ENCODE results near the gene KLHDC4. TPM values are rescaled to one million over a fixed set of nuclear protein-coding genes. Genes with fewer than 3 reads are reported as not detected.

Gene KLHDC4
- total and polyA plus RNA-seq, 9 of the 15 experiments (the other 6 are each of a cell fraction or from before 2014, with no cell fraction given), result 1.3 to 68.1 (median 32.8) TPM

DNA sequence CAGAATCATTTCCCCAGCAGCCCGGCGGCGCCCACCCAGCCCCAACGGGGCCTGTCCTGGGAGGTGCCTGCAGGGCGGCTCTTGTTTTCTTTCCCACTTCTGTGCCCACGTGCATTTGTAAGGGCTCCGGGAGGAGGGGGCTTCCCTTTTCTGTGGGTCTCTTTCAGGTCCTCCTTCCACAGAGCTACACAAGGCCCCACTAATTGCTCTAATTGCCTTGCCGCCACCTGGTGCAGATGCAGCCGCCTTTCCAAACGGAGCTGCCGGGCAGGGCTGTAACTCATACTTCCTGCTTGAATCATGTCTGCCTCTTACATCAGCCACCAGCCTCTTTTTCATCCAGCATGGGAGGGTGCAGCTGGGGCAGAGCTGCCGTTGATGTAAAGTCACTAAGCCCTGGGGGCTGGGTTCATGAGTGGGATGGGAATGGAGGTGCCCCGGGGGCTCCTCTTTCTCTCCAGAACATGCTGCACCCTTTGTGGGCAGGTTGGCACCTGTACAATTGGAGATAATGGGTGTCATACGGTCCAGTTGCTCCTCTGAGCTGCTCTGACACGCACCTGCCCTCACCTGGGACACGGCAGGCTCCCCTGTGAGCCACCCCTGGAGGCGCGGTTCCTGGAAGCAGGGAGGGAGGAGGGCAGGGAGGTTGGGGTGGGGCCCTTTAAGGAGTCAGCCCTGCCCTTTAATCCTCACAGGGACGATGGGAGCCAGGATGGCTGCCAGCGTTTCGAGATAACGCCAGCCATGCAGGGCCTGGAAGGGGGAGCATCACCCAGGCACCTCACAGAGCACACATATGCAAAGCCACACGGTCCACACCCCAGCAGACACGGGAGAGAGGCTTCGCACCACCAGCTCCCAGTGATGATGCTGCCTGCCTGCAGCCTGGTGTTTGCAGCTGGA, 41.1 kb upstream of the KLHDC4 start (continued):
- TF ChIP-seq, protein P1, sequence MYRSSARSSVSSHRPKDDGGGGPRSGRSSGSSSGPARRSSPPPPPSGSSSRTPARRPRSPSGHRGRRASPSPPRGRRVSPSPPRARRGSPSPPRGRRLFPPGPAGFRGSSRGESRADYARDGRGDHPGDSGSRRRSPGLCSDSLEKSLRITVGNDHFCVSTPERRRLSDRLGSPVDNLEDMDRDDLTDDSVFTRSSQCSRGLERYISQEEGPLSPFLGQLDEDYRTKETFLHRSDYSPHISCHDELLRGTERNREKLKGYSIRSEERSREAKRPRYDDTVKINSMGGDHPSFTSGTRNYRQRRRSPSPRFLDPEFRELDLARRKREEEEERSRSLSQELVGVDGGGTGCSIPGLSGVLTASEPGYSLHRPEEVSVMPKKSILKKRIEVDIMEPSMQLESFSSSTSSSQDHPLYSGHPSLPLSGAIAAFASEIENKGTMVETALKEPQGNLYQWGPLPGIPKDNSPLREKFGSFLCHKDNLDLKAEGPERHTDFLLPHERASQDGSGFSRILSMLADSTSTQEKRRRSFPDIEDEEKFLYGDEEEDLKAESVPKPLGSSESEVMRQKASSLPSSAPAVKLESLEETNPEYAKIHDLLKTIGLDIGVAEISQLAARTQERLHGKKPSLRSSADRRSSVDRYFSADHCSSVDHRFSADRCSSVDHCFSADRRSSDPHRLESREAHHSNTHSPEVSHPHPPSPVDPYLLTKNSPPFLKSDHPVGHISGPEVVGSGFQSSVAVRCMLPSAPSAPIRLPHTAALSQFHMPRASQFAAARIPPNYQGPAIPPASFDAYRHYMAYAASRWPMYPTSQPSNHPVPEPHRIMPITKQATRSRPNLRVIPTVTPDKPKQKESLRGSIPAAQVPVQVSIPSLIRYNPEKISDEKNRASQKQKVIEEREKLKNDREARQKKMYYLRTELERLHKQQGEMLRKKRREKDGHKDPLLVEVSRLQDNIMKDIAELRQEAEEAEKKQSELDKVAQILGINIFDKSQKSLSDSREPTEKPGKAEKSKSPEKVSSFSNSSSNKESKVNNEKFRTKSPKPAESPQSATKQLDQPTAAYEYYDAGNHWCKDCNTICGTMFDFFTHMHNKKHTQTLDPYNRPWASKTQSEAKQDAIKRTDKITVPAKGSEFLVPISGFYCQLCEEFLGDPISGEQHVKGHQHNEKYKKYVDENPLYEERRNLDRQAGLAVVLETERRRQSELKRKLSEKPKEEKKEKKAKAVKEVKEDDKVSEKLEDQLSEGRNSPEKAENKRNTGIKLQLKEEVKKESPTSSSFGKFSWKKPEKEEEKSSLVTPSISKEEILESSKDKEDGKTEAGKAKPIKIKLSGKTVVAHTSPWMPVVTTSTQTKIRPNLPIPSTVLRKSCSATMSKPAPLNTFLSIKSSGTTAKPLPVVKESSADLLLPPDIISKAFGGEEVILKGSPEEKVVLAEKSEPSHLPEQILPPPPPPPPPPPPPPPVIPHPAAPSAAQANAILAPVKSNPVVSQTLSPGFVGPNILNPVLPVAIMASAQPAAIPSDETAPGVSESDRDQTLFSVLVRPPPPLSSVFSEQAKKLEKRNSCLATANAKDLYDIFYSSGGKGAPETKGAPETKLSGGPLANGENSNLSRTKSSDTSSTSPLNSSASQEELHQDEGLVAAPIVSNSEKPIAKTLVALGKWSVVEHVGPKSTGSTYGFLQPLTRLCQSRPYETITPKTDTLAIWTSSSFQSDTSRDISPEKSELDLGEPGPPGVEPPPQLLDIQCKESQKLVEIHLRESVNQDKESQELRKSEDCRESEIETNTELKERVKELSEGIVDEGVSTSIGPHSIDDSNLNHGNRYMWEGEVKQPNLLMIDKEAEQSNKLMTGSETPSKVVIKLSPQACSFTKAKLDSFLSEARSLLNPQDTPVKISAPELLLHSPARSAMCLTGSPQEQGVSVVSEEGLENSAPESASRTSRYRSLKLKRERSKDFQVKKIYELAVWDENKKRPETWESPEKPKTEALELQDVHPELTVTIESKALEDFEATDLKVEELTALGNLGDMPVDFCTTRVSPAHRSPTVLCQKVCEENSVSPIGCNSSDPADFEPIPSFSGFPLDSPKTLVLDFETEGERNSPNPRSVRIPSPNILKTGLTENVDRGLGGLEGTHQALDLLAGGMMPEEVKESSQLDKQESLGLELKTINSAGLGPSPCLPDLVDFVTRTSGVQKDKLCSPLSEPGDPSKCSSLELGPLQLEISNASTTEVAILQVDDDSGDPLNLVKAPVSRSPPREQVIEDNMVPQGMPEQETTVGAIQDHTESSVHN (IDR thresholded peaks at IDR 0.05; ENCODE audit: borderline replicate concordance in 1 of 2, low read depth in 1 of 2), result peak in 1 of 2 experiments; percentile 31; a peak in 1 of 4 replicates
- TF ChIP-seq, protein P2, sequence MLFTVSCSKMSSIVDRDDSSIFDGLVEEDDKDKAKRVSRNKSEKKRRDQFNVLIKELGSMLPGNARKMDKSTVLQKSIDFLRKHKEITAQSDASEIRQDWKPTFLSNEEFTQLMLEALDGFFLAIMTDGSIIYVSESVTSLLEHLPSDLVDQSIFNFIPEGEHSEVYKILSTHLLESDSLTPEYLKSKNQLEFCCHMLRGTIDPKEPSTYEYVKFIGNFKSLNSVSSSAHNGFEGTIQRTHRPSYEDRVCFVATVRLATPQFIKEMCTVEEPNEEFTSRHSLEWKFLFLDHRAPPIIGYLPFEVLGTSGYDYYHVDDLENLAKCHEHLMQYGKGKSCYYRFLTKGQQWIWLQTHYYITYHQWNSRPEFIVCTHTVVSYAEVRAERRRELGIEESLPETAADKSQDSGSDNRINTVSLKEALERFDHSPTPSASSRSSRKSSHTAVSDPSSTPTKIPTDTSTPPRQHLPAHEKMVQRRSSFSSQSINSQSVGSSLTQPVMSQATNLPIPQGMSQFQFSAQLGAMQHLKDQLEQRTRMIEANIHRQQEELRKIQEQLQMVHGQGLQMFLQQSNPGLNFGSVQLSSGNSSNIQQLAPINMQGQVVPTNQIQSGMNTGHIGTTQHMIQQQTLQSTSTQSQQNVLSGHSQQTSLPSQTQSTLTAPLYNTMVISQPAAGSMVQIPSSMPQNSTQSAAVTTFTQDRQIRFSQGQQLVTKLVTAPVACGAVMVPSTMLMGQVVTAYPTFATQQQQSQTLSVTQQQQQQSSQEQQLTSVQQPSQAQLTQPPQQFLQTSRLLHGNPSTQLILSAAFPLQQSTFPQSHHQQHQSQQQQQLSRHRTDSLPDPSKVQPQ (CRISPR knock-in tag; IDR thresholded peaks at IDR 0.05; ENCODE audit: borderline replicate concordance), result no peak
- no peak for TF ChIP-seq BRF1 (IDR thresholded peaks at IDR 0.05; ENCODE audit: borderline replicate concordance, extremely low read depth, insufficient read length)
- TF ChIP-seq IRF2 (CRISPR knock-in tag; IDR thresholded peaks at IDR 0.05), result no peak
- no peak; the same call in 1 of the 2 replicates for TF ChIP-seq CBFA2T2 (conservative IDR thresholded peaks at IDR 0.05)
- TF ChIP-seq, protein P3, sequence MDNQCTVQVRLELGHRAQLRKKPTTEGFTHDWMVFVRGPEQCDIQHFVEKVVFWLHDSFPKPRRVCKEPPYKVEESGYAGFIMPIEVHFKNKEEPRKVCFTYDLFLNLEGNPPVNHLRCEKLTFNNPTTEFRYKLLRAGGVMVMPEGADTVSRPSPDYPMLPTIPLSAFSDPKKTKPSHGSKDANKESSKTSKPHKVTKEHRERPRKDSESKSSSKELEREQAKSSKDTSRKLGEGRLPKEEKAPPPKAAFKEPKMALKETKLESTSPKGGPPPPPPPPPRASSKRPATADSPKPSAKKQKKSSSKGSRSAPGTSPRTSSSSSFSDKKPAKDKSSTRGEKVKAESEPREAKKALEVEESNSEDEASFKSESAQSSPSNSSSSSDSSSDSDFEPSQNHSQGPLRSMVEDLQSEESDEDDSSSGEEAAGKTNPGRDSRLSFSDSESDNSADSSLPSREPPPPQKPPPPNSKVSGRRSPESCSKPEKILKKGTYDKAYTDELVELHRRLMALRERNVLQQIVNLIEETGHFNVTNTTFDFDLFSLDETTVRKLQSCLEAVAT (IDR thresholded peaks at IDR 0.05), result no peak
- TF ChIP-seq HDAC8 (tag; IDR thresholded peaks at IDR 0.05), result peak; percentile 85
- TF ChIP-seq MIER1 (IDR thresholded peaks at IDR 0.05; ENCODE audit: low read depth), result no peak
- TF ChIP-seq SP2 (IDR thresholded peaks at IDR 0.05; ENCODE audit: extremely low read depth, low read depth, low read length, poor library complexity, severe bottlenecking), result no peak
- TF ChIP-seq FOXA1 (IDR thresholded peaks at IDR 0.05; ENCODE audit: borderline replicate concordance), result no peak
- no peak for TF ChIP-seq SMARCC2 (IDR thresholded peaks at IDR 0.05; ENCODE audit: low read depth)
- peak; percentile 16; the same call in 1 of the 2 replicates for TF ChIP-seq PTTG1 (tag; IDR thresholded peaks at IDR 0.05; ENCODE audit: low read depth)
